AG04450 (cell line): ENCODE measurements around the gene PRR15L. TPM values are rescaled to one million over a fixed set of nuclear protein-coding genes. Genes with fewer than 3 reads are reported as not detected.

ENCODE experiments used
- CTCF ChIA-PET: fragments of 300-600, 350-600 bp; formaldehyde crosslinking; extraction: SDS; loops from one replicate; lab custom pipeline; 2022; ENCODE audit warnings: antibody characterized with exemption, inconsistent platforms; lab: Charles Lee
- POLR2A ChIA-PET: fragments of 350-600 bp; formaldehyde crosslinking; extraction: SDS; loops from one replicate; lab custom pipeline; 2021; ENCODE audit warnings: antibody characterized with exemption, inconsistent platforms; lab: Yijun Ruan, JAX
- DNase-seq: peaks from one replicate; pipeline ENCODE4 v3.0.0-alpha.2; 2011; ENCODE audit warnings: low read depth, low spot score
- H3K27ac ChIP-seq: one replicate; pipeline ENCODE4 v1.5.1; 2012; ENCODE audit warnings: low read depth, low read length, control low read depth
- H3K27me3 ChIP-seq: one replicate; pipeline ENCODE4 v1.6.0; 2012; ENCODE audit warnings: low read length; ENCODE audit not compliant: control insufficient read depth, insufficient read depth
- H3K4me3 ChIP-seq: 2 replicates; pipeline ENCODE4 v1.5.1; 2011; ENCODE audit warnings: mild to moderate bottlenecking, low read depth, low read length, control low read depth
- H3K9me3 ChIP-seq: 2 replicates; pipeline ENCODE4 v1.5.1; 2012; ENCODE audit warnings: low read length; ENCODE audit not compliant: control insufficient read depth, insufficient read depth
- polyA plus RNA-seq: library from polyadenylated mRNA; depleted of rRNA; stranded (reverse); fragments of >200 nt; gene quantifications from 2 replicates; pipeline ENCODE4 v1.2.3, GENCODE V29; 2011
- TF ChIP-seq, protein P1 (sequence below): IDR thresholded peaks from 2 replicates; pipeline ENCODE4 v1.5.1; 2011; ENCODE audit warnings: low read depth, low read length, control low read depth, inconsistent platforms

Gene PRR15L
- polyA plus RNA-seq, 1 experiment: not detected

DNA sequence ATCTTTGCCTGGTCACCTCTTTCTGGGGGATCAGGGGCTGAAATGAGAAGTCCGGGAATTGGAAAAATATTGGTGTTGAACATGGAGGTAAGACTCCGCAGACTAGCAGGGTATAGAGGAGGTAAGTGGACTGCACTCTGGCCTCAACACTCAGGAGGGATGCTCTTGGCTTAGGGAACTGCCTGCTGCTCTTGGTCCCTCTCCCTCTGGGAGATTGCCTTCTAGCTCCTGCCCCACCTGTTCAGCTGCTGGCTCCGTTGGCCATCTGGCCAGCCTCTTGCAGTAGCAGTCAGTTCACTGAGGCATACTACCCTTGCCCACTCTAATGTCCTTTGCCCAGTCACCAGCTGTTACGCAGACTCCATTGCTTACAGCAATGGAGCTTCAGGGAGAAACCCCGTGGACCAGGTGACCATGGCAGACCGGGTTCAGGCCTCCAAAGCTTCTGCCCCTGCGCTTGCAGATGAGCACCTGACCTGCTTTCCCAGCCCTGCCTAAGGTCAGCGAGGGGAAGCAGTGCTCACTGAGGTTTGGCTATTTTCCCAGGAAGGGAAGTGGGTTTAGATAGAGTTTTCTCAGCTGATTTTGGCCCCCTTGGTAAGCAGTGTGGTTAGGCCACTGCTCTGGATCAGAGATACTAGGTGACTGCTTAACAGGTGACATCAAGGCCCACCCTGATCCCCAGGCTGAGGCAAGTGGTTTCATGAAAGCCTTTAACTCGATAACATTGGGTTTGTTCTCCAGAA lies 25.1 kb upstream of the PRR15L start:
- CTCF ChIA-PET: interaction anchor here (0.7 to 2.4 kb wide), 4 partner anchors 12 to 142 kb away, joined by 3 to 10 read pairs (median 8); partner anchors contain the start of gene CDK5RAP3
- TF ChIP-seq, protein P1, sequence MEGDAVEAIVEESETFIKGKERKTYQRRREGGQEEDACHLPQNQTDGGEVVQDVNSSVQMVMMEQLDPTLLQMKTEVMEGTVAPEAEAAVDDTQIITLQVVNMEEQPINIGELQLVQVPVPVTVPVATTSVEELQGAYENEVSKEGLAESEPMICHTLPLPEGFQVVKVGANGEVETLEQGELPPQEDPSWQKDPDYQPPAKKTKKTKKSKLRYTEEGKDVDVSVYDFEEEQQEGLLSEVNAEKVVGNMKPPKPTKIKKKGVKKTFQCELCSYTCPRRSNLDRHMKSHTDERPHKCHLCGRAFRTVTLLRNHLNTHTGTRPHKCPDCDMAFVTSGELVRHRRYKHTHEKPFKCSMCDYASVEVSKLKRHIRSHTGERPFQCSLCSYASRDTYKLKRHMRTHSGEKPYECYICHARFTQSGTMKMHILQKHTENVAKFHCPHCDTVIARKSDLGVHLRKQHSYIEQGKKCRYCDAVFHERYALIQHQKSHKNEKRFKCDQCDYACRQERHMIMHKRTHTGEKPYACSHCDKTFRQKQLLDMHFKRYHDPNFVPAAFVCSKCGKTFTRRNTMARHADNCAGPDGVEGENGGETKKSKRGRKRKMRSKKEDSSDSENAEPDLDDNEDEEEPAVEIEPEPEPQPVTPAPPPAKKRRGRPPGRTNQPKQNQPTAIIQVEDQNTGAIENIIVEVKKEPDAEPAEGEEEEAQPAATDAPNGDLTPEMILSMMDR: no peak
- Histone ChIP-seq H3K9me3 (no peaks in the 10 kb centered on the region), H3K27ac (no peak overlapping the region), H3K27me3 (no peaks in the 10 kb centered on the region), H3K4me3 (no peak overlapping the region)
- POLR2A ChIA-PET: interaction anchor here (0.6 to 0.7 kb wide), 2 partner anchors 32 to 37 kb away, joined by 3 read pairs; no protein-coding TSS in a partner anchor
- DNase-seq: no peak

DNA sequence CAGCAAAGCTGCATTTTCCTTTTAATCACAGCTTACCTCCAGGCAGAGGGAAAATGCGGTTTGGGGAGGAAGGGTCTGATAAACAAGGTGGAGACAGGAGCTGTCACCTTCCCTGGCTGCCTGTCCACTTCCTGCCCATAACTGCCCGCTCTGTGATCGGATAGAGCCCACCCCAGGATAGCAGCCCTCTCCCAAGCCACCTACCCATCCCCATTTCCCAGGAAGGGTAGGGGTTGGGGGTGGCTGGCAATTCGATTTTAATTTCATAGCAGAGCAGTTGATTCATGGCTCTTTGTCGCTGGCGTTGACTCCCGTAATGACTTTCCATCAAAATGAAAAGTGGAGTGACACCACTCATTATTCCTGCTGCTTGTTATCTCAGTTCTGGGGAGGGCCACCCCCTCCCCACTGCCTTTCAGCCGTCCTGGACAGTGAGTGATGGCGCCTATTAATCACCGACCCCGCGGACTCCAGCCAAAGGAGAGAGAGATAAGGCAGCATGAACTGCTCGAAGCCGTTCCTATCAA lies 24.5 kb upstream of the PRR15L start:
- TF ChIP-seq, protein P1: no peak
- no peaks in the 10 kb centered on the region for H3K27me3 ChIP-seq
- H3K4me3 ChIP-seq: no peak overlapping the region
- ChIA-PET POLR2A (interaction anchor here (0.6 kb wide), 1 partner anchor 33 kb away, joined by 3 read pairs; no protein-coding TSS in a partner anchor), CTCF (interaction anchor here (5.0 kb wide), 1 partner anchor 34 kb away, joined by 185 read pairs; no protein-coding TSS in a partner anchor)
- H3K9me3 ChIP-seq: no peaks in the 10 kb centered on the region
- no peak for DNase-seq
- H3K27ac ChIP-seq: no peak overlapping the region

DNA sequence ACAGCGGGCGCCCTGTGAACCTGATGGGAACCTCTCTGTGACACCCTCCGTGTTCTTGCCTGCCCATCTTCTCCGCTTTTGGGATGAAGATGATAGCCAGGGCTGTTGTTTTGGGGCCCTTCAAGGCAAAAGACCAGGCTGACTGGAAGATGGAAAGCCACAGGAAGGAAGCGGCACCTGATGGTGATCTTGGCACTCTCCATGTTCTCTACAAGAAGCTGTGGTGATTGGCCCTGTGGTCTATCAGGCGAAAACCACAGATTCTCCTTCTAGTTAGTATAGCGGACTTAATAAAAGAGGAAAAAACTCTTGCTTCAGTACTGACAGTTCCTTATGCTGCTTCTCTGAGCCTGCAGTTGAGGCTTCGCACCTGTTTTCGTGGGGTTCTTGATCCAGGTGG lies 23.8 kb upstream of the PRR15L start:
- no peak for DNase-seq
- POLR2A ChIA-PET: no interaction called here
- no peak overlapping the region for H3K27ac ChIP-seq
- no peaks in the 10 kb centered on the region for H3K27me3 ChIP-seq
- CTCF ChIA-PET: interaction anchor here (0.5 to 5.0 kb wide), 2 partner anchors 10 to 35 kb away, joined by 3 to 185 read pairs; partner anchors contain the start of gene CDK5RAP3
- H3K4me3 ChIP-seq: no peak overlapping the region
- no peaks in the 10 kb centered on the region for H3K9me3 ChIP-seq
- TF ChIP-seq, protein P1: no peak

DNA sequence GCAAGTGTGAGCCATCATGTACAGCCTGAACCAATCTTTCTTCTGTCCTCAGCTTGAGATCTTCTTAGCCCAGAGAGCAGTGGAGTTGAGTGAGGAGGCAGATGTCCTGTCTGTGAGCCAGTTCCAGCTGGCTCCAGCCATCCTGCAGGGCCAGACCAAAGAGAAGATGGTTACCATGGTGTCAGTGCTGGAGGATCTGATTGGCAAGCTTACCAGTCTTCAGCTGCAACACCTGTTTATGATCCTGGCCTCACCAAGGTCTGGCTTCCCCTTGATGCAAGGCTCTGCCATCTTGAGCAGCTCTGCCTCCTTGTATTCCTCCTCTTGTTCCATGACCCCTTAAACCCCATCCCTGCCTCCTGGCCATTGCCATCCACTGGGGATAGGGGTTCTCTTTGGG lies 22.9 kb upstream of the PRR15L start:
- CTCF ChIA-PET: interaction anchor here (5.0 kb wide), 1 partner anchor 36 kb away, joined by 185 read pairs; no protein-coding TSS in a partner anchor

More for the DNA sequence above, 22.9 kb upstream of the PRR15L start:
- Histone ChIP-seq H3K9me3 (no peaks in the 10 kb centered on the region), H3K27ac (no peak overlapping the region), H3K27me3 (no peaks in the 10 kb centered on the region), H3K4me3 (no peak overlapping the region)
- POLR2A ChIA-PET: interaction anchor here (0.9 kb wide), 1 partner anchor 39 kb away, joined by 3 read pairs; the partner anchor contains the start of gene PNPO
- no peak for DNase-seq
- TF ChIP-seq, protein P1: no peak
